ENCODE results near the gene KCNT1. TPM values are rescaled to one million over a fixed set of nuclear protein-coding genes. Genes with fewer than 3 reads are reported as not detected.

The KCNT1 gene
- total and polyA plus RNA-seq, 8 donors: 0.05 to 1.1 (median 0.11) TPM

DNA sequence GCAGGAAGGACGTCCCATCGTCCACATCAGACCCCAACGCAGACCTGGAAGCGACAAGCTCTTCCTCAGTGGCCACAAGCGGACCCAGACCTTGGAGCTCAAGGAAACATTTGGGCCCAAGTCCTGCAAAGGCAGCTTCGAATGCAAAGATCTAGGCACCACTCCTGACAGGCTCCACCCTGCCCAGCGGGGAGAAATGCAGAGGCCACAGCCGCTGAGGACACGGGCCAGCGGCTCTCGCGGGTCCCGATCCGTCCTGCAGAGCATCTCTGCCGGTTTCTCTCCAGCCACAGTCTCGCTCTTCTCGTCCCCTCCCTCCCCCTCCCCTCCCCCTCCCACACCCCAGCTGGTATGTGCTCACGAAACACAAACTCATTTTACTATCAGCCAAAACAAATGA lies 7.6 kb upstream of the KCNT1 start:
- no peak overlapping the region for H3K4me3 ChIP-seq
- no peak overlapping the region for H3K27ac ChIP-seq
- TF ChIP-seq, protein P1, sequence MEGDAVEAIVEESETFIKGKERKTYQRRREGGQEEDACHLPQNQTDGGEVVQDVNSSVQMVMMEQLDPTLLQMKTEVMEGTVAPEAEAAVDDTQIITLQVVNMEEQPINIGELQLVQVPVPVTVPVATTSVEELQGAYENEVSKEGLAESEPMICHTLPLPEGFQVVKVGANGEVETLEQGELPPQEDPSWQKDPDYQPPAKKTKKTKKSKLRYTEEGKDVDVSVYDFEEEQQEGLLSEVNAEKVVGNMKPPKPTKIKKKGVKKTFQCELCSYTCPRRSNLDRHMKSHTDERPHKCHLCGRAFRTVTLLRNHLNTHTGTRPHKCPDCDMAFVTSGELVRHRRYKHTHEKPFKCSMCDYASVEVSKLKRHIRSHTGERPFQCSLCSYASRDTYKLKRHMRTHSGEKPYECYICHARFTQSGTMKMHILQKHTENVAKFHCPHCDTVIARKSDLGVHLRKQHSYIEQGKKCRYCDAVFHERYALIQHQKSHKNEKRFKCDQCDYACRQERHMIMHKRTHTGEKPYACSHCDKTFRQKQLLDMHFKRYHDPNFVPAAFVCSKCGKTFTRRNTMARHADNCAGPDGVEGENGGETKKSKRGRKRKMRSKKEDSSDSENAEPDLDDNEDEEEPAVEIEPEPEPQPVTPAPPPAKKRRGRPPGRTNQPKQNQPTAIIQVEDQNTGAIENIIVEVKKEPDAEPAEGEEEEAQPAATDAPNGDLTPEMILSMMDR (IDR thresholded peaks at IDR 0.05): no peak
- H3K4me1 ChIP-seq: no peaks in the 10 kb centered on the region
- H3K36me3 ChIP-seq: no peaks in the 10 kb centered on the region
- WGBS, 2 donors: 35 to 43% methylated on average over 18 of the region's 18 CpGs
- DNase-seq (no peak), ATAC-seq (no peak), FAIRE-seq (no peak)
- H3K27me3 ChIP-seq: no peaks in the 10 kb centered on the region
- H3K9me3 ChIP-seq: no peaks in the 10 kb centered on the region
- intact Hi-C loops (cut with DNase I): no loop called here

DNA sequence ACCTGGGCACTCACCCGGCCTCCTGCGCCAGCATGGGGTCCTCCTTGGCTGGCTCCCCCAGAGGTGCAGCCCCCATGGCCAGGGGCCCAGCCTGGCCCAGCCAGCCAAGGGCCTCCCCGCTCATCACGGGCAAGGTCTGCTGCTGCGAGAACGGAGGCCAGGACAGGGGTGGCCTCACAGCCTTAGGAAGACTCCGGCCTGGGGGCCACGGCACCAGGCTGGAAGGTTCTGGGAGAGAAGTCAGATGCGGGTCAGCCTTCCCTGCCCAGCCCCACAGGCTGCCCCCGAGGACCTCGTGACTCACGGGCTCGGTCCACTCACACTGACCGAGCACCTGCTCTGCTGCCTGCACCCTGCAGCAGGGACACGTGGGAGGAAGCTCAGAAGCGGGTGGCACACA lies 6.9 kb upstream of the KCNT1 start:
- TF ChIP-seq, protein P1 (IDR thresholded peaks at IDR 0.05): no peak
- H3K4me3 ChIP-seq: no peak overlapping the region
- H3K4me1 ChIP-seq: no peaks in the 10 kb centered on the region
- H3K27ac ChIP-seq: no peak overlapping the region
- no peak for ATAC-seq
- H3K9me3 ChIP-seq: no peaks in the 10 kb centered on the region
- WGBS, 2 donors: 53 to 66% methylated on average over 16 of the region's 16 CpGs
- FAIRE-seq: no peak
- intact Hi-C loops (cut with DNase I): no loop called here
- no peaks in the 10 kb centered on the region for H3K36me3 ChIP-seq
- no peak for DNase-seq
- no peaks in the 10 kb centered on the region for H3K27me3 ChIP-seq

DNA sequence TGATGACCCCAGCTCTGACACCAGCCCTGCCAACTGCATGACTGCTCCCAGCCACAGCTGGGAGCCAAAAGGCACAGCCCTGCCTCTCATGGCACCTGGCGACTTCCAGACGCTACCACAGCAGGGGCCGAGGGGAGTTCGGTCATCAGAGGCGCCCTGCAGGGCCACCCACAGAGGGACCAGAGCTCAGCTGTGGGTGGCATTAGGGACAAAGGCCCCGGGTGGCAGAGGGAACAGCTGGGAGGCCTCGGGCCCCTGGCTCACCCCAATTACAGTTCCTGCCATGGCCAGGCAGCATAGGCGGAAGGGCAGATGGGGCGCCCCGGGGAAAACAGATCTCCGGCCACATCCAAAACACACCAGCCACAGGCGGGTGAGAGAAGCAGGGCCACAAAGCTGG lies 6.3 kb upstream of the KCNT1 start:
- Histone ChIP-seq H3K4me1 (no peaks in the 10 kb centered on the region), H3K4me3 (no peak overlapping the region), H3K27ac (no peak overlapping the region), H3K36me3 (no peaks in the 10 kb centered on the region), H3K9me3 (no peaks in the 10 kb centered on the region), H3K27me3 (no peaks in the 10 kb centered on the region)
- TF ChIP-seq, protein P1 (IDR thresholded peaks at IDR 0.05): no peak
- ATAC-seq (no peak), DNase-seq (no peak), FAIRE-seq (no peak)
- intact Hi-C loops (cut with DNase I): no loop called here
- 55 to 67% methylated on average over 11 to 12 of the region's 12 CpGs for WGBS, 2 donors

DNA sequence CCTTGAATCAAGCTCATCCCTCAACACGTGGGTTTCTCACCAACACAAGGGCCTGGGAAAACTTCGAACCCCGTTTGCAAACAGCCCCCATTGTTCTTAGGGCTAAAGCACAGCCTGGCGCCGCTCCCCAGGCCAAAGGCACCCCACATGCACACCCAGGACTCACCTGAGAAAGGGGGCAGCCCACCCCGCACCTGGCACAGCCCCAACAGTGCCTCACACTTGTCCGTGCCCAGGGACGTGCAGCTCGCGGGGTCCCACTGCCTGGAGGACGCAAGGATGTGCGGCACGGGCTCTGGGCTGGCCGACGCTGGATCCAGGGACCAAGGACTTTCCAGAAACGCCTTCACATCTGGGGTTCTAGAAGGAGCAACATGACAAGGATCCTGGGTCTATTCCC lies 5.5 kb upstream of the KCNT1 start:
- Histone ChIP-seq H3K9me3 (no peaks in the 10 kb centered on the region), H3K27me3 (no peaks in the 10 kb centered on the region), H3K4me3 (no peak overlapping the region), H3K27ac (no peak overlapping the region), H3K36me3 (no peaks in the 10 kb centered on the region), H3K4me1 (no peaks in the 10 kb centered on the region)
- no peak for DNase-seq
- ATAC-seq: no peak
- intact Hi-C loops (cut with DNase I): no loop called here
- FAIRE-seq: no peak
- TF ChIP-seq, protein P1 (IDR thresholded peaks at IDR 0.05): no peak
- 49 to 56% methylated on average over 16 of the region's 16 CpGs for WGBS, 2 donors

DNA sequence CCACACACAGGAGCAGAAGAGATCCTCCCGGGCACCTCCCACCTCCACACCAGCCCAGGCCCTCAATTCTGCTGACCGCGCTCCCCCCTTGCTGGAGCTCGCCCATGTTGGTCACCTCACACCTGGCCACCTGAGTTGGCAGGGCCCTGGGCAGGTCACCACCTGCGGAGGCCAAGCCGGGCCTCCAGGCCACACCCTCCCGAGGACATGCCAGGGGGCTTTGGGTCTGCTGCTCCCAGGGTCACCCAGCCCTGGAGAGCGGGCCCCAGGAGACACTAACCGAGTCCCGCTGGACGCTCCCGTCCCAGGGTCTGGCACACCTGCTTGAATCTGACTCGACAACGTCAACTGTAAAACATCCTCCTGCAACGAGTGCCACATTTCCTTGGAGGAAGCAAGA lies 4.8 kb upstream of the KCNT1 start:
- WGBS, 2 donors: 57 to 62% methylated on average over 15 of the region's 15 CpGs
- H3K27ac ChIP-seq: no peak overlapping the region
- TF ChIP-seq, protein P1 (IDR thresholded peaks at IDR 0.05): no peak
- peaks cover 0 to 2% (median 0%) of the 10 kb centered on the region in 4 donors for H3K27me3 ChIP-seq
- no peaks in the 10 kb centered on the region for H3K36me3 ChIP-seq
- no peak for ATAC-seq
- intact Hi-C loops (cut with DNase I): no loop called here
- H3K4me3 ChIP-seq: no peak overlapping the region
- no peak for DNase-seq
- H3K4me1 ChIP-seq: no peaks in the 10 kb centered on the region
- no peak for FAIRE-seq
- H3K9me3 ChIP-seq: no peaks in the 10 kb centered on the region

All from pancreas (tissue), 10 donors.